ENCODE measurements around the gene CFAP251. TPM values are rescaled to one million over a fixed set of nuclear protein-coding genes. Genes with fewer than 3 reads are reported as not detected.

Gene CFAP251
- polyA plus RNA-seq, 2 of the 4 experiments (the other 2 are of a cell fraction) = 0.94 to 1.4 TPM

DNA sequence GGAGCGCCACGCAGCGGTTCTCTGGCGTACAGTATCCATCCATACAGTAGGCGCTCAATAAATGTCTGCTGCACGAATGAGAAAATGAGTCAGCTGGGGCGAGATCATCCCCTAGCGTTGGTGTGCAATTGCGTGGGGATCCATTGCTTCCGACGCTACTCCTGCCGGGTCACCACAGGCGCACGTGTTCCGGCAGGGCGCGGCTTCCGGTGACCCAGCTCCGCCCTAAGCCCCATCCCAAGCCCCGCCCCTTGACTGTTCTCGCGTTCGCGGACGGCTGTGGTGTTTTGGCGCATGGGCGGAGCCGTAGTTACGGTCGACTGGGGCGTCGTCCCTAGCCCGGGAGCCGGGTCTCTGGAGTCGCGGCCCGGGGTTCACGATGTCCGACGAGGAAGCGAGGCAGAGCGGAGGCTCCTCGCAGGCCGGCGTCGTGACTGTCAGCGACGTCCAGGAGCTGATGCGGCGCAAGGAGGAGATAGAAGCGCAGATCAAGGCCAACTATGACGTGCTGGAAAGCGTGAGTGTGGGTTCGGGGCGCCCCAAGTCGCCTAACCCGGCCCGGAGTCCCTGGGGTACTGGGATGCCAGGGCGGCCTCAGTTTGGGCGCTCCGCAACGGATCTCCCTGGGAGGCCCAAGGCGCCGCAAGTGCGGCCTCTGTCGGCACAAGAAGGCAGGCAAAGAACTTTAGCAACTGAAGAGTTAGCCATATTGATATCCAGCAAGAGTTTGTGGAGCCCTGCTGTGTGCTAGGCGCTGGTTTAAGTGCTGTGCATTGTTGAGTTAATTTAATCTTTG lies 29.7 kb upstream of the CFAP251 start, which contains the start of gene PSMD9 (continued):
- TF ChIP-seq PHF8 (IDR thresholded peaks at IDR 0.05; ENCODE audit: borderline replicate concordance, low read depth) (peak; percentile 66; the same call in 1 of the 2 replicates), HOXB5 (CRISPR knock-in tag; IDR thresholded peaks at IDR 0.05) (peak; percentile 42; the same call in 1 of the 2 replicates), HDAC2 (IDR thresholded peaks at IDR 0.05) (0 out of 2 replicates have a peak, but pooled peaks have one; percentile 1), ZNF302 (CRISPR knock-in tag; IDR thresholded peaks at IDR 0.05) (no peak), JUNB (IDR thresholded peaks at IDR 0.05) (no peak), ZFP36 (IDR thresholded peaks at IDR 0.05; ENCODE audit: borderline replicate concordance, partially characterized antibody) (peak; percentile 77), MAFK (IDR thresholded peaks at IDR 0.05; ENCODE audit: partially characterized antibody) (no peak), CBX2 (IDR thresholded peaks at IDR 0.05; ENCODE audit: borderline replicate concordance, low read depth) (no peak), EHMT2 (IDR thresholded peaks at IDR 0.05; ENCODE audit: low read depth) (no peak), CBX8 (IDR thresholded peaks at IDR 0.05) (no peak), FOSB (CRISPR knock-in tag; IDR thresholded peaks at IDR 0.05) (no peak), MAZ (IDR thresholded peaks at IDR 0.05; ENCODE audit: borderline replicate concordance, low read depth, low read length) (no peak), JUN (IDR thresholded peaks at IDR 0.05) (peak; percentile 79 to 92), HEYL (CRISPR knock-in tag; IDR thresholded peaks at IDR 0.05) (peak; percentile 79; the same call in 1 of the 2 replicates), HOXB13 (CRISPR knock-in tag; IDR thresholded peaks at IDR 0.05; ENCODE audit: low read depth) (peak; percentile 60; the same call in 1 of the 2 replicates), KDM1A (IDR thresholded peaks at IDR 0.05; ENCODE audit: low read depth) (peak; percentile 75), SMC3 (IDR thresholded peaks at IDR 0.05) (peak; percentile 47), EP300 (IDR thresholded peaks at IDR 0.05) (peak in 1 of 2 experiments; percentile 29; a peak in 1 of 5 replicates), RAD21 (conservative IDR thresholded peaks at IDR 0.05 in 1 of 2, IDR thresholded peaks at IDR 0.05 in 1 of 2) (peak; percentile 68 to 76; a peak in 4 of 5 replicates), ESRRA (IDR thresholded peaks at IDR 0.05; ENCODE audit: borderline replicate concordance, low read length) (no peak), POLR2AphosphoS2 (conservative IDR thresholded peaks at IDR 0.05; ENCODE audit: low read length) (no peak), KDM5A (IDR thresholded peaks at IDR 0.05) (0 out of 2 replicates have a peak, but pooled peaks have one; percentile 36), NPAS2 (CRISPR knock-in tag; IDR thresholded peaks at IDR 0.05; ENCODE audit: borderline replicate concordance) (peak; percentile 77; the same call in 1 of the 2 replicates)
- TF ChIP-seq, protein P1, sequence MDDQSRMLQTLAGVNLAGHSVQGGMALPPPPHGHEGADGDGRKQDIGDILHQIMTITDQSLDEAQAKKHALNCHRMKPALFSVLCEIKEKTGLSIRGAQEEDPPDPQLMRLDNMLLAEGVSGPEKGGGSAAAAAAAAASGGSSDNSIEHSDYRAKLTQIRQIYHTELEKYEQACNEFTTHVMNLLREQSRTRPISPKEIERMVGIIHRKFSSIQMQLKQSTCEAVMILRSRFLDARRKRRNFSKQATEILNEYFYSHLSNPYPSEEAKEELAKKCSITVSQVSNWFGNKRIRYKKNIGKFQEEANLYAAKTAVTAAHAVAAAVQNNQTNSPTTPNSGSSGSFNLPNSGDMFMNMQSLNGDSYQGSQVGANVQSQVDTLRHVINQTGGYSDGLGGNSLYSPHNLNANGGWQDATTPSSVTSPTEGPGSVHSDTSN (IDR thresholded peaks at IDR 0.05) = peak; percentile 48
- TF ChIP-seq, protein P2, sequence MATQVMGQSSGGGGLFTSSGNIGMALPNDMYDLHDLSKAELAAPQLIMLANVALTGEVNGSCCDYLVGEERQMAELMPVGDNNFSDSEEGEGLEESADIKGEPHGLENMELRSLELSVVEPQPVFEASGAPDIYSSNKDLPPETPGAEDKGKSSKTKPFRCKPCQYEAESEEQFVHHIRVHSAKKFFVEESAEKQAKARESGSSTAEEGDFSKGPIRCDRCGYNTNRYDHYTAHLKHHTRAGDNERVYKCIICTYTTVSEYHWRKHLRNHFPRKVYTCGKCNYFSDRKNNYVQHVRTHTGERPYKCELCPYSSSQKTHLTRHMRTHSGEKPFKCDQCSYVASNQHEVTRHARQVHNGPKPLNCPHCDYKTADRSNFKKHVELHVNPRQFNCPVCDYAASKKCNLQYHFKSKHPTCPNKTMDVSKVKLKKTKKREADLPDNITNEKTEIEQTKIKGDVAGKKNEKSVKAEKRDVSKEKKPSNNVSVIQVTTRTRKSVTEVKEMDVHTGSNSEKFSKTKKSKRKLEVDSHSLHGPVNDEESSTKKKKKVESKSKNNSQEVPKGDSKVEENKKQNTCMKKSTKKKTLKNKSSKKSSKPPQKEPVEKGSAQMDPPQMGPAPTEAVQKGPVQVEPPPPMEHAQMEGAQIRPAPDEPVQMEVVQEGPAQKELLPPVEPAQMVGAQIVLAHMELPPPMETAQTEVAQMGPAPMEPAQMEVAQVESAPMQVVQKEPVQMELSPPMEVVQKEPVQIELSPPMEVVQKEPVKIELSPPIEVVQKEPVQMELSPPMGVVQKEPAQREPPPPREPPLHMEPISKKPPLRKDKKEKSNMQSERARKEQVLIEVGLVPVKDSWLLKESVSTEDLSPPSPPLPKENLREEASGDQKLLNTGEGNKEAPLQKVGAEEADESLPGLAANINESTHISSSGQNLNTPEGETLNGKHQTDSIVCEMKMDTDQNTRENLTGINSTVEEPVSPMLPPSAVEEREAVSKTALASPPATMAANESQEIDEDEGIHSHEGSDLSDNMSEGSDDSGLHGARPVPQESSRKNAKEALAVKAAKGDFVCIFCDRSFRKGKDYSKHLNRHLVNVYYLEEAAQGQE (IDR thresholded peaks at IDR 0.05) = peak; percentile 63; the same call in 1 of the 2 replicates
- TF ChIP-seq, protein P3, sequence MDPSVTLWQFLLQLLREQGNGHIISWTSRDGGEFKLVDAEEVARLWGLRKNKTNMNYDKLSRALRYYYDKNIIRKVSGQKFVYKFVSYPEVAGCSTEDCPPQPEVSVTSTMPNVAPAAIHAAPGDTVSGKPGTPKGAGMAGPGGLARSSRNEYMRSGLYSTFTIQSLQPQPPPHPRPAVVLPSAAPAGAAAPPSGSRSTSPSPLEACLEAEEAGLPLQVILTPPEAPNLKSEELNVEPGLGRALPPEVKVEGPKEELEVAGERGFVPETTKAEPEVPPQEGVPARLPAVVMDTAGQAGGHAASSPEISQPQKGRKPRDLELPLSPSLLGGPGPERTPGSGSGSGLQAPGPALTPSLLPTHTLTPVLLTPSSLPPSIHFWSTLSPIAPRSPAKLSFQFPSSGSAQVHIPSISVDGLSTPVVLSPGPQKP (IDR thresholded peaks at IDR 0.05; ENCODE audit: low read depth, low read length) = no peak
- TF ChIP-seq, protein P4, sequence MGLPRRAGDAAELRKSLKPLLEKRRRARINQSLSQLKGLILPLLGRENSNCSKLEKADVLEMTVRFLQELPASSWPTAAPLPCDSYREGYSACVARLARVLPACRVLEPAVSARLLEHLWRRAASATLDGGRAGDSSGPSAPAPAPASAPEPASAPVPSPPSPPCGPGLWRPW (IDR thresholded peaks at IDR 0.05) = no peak
- TF ChIP-seq, protein P5, sequence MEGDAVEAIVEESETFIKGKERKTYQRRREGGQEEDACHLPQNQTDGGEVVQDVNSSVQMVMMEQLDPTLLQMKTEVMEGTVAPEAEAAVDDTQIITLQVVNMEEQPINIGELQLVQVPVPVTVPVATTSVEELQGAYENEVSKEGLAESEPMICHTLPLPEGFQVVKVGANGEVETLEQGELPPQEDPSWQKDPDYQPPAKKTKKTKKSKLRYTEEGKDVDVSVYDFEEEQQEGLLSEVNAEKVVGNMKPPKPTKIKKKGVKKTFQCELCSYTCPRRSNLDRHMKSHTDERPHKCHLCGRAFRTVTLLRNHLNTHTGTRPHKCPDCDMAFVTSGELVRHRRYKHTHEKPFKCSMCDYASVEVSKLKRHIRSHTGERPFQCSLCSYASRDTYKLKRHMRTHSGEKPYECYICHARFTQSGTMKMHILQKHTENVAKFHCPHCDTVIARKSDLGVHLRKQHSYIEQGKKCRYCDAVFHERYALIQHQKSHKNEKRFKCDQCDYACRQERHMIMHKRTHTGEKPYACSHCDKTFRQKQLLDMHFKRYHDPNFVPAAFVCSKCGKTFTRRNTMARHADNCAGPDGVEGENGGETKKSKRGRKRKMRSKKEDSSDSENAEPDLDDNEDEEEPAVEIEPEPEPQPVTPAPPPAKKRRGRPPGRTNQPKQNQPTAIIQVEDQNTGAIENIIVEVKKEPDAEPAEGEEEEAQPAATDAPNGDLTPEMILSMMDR (IDR thresholded peaks at IDR 0.05) = peak; percentile 65
- TF ChIP-seq, protein P6, sequence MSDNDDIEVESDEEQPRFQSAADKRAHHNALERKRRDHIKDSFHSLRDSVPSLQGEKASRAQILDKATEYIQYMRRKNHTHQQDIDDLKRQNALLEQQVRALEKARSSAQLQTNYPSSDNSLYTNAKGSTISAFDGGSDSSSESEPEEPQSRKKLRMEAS (IDR thresholded peaks at IDR 0.05) = peak; percentile 100
- TF ChIP-seq, protein P7, sequence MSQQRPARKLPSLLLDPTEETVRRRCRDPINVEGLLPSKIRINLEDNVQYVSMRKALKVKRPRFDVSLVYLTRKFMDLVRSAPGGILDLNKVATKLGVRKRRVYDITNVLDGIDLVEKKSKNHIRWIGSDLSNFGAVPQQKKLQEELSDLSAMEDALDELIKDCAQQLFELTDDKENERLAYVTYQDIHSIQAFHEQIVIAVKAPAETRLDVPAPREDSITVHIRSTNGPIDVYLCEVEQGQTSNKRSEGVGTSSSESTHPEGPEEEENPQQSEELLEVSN (IDR thresholded peaks at IDR 0.05; ENCODE audit: borderline replicate concordance, low read depth) = peak; percentile 94
- TF ChIP-seq, protein P8, sequence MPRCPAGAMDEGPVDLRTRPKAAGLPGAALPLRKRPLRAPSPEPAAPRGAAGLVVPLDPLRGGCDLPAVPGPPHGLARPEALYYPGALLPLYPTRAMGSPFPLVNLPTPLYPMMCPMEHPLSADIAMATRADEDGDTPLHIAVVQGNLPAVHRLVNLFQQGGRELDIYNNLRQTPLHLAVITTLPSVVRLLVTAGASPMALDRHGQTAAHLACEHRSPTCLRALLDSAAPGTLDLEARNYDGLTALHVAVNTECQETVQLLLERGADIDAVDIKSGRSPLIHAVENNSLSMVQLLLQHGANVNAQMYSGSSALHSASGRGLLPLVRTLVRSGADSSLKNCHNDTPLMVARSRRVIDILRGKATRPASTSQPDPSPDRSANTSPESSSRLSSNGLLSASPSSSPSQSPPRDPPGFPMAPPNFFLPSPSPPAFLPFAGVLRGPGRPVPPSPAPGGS (IDR thresholded peaks at IDR 0.05) = peak; percentile 73; the same call in 2 of the 3 replicates

Data from A549 (cell line).